GM19238 (cell line): Measurements from ENCODE around the gene LECT2.

ENCODE experiments used
- DNase-seq: peaks from one replicate; pipeline ENCODE4 v3.0.0; 2011; ENCODE audit warnings: low spot score; ENCODE audit not compliant: insufficient read length

The LECT2 gene

GRCh38 chr5:135954899-135955298, at the start of gene LECT2:
Gene LECT2 (minus strand): TSS chr5:135954983. CDS start chr5:135954833, 150 bp downstream.
- DNase-seq, result no peak

GRCh38 chr5:136004436-136004835, 49.7 kb upstream of the LECT2 start:
- DNase-seq, result no peak

GRCh38 chr5:136001466-136001981, 46.7 kb upstream of the LECT2 start:
- DNase-seq, result no peak

GRCh38 chr5:136000932-136001331, 46.1 kb upstream of the LECT2 start:
- no peak for DNase-seq

- DNase-seq, result no peak
Measured at GRCh38 chr5:136000147-136000546, 45.4 kb upstream of the LECT2 start.

GRCh38 chr5:135999406-136000139, 44.8 kb upstream of the LECT2 start:
- DNase-seq, result no peak

- DNase-seq, result no peak
Measured at GRCh38 chr5:135998889-135999288, 44.1 kb upstream of the LECT2 start.

GRCh38 chr5:135997673-135998335, 43.0 kb upstream of the LECT2 start:
- DNase-seq, result no peak

- no peak for DNase-seq
Measured at GRCh38 chr5:135996611-135997010, 41.8 kb upstream of the LECT2 start.

- DNase-seq, result no peak
Measured at GRCh38 chr5:135995976-135996375, 41.2 kb upstream of the LECT2 start.

GRCh38 chr5:135993880-135994636, 39.3 kb upstream of the LECT2 start:
- DNase-seq, result no peak

- no peak for DNase-seq
Measured at GRCh38 chr5:135993335-135993879, 38.6 kb upstream of the LECT2 start.

- DNase-seq, result no peak
Measured at GRCh38 chr5:135991429-135991828, 36.6 kb upstream of the LECT2 start.

- no peak for DNase-seq
Measured at GRCh38 chr5:135990528-135991255, 35.9 kb upstream of the LECT2 start.

- no peak for DNase-seq
Measured at GRCh38 chr5:135989686-135990085, 34.9 kb upstream of the LECT2 start.

GRCh38 chr5:135988546-135988945, 33.8 kb upstream of the LECT2 start:
- no peak for DNase-seq

GRCh38 chr5:135986891-135987401, 32.2 kb upstream of the LECT2 start:
- DNase-seq, result no peak

GRCh38 chr5:135986401-135986800, 31.6 kb upstream of the LECT2 start:
- no peak for DNase-seq

GRCh38 chr5:135985951-135986350, 31.2 kb upstream of the LECT2 start:
- no peak for DNase-seq

- DNase-seq, result no peak
Measured at GRCh38 chr5:135980620-135981019, 25.8 kb upstream of the LECT2 start.

GRCh38 chr5:135979510-135979909, 24.7 kb upstream of the LECT2 start:
- no peak for DNase-seq
